Upper lobe of left lung (tissue), 6 donors: ENCODE results near the gene GET3. TPM values are rescaled to one million over a fixed set of nuclear protein-coding genes. Genes with fewer than 3 reads are reported as not detected.

ENCODE experiments used
- ATAC-seq, 2 donors: fragments of 200-7000 bp; cut with Tn5 transposase; one replicate each; pipeline ENCODE4 v1.9.1; 2022; ENCODE audit warnings: mild to moderate bottlenecking in 2 of 2, moderate library complexity in 2 of 2; ENCODE audit not compliant: low FRiP score in 2 of 2
- DNase-seq, 2 donors: peaks; one replicate each; pipeline ENCODE4 v3.0.0-alpha.2; 2019 to 2020
- H3K27ac ChIP-seq, 4 donors: fragments of 200-600 bp; sonication (generic); one replicate each; pipeline ENCODE4 v1.5.1; 2016 to 2019
- H3K27me3 ChIP-seq, 4 donors: fragments of 200-600 bp; sonication (generic); one replicate each; pipeline ENCODE4 v1.5.1; 2017 to 2019
- H3K36me3 ChIP-seq, 4 donors: fragments of 200-600 bp; sonication (generic); one replicate each; pipeline ENCODE4 v1.5.1; 2016 to 2019
- H3K4me1 ChIP-seq, 4 donors: fragments of 200-600 bp; sonication (generic); one replicate each; pipeline ENCODE4 v1.5.1; 2018 to 2019
- H3K4me3 ChIP-seq, 4 donors: fragments of 200-600 bp; sonication (generic); one replicate each; pipeline ENCODE4 v1.5.1; 2017 to 2019; ENCODE audit warnings: mild to moderate bottlenecking in 2 of 4, moderate library complexity in 1 of 4
- H3K9me3 ChIP-seq, 4 donors: fragments of 200-600 bp; sonication (generic); one replicate each; pipeline ENCODE4 v1.5.1; 2018 to 2019
- EP300 ChIP-seq, 4 donors: sonication (generic); formaldehyde crosslinking; IDR thresholded peaks; one replicate each; pipeline ENCODE4 v1.5.1; 2017; ENCODE audit warnings: antibody characterized with exemption in 4 of 4, control low read depth in 2 of 4
- POLR2A ChIP-seq, 4 donors: fragments of 450-650 bp; IDR thresholded peaks; one replicate each; pipeline ENCODE4 v1.5.1; 2016 to 2017; ENCODE audit warnings: antibody characterized with exemption in 4 of 4, mild to moderate bottlenecking in 2 of 4
- POLR2AphosphoS5 ChIP-seq, 2 donors: sonication (generic); formaldehyde crosslinking; IDR thresholded peaks; one replicate each; pipeline ENCODE4 v1.5.1; 2017; ENCODE audit warnings: antibody characterized with exemption in 2 of 2
- WGBS, 2 donors: methylation state at CpG; one replicate each; pipeline ENCODE4 v1.1.5; 2017 to 2018; 5-methylcytosine and 5-hydroxymethylcytosine counted together
- total RNA-seq, 6 donors: library from RNA; depleted of rRNA in 4 of 6; stranded (reverse); fragments of >200 nt in 4 of 6; gene quantifications; one replicate each; pipeline versions ENCODE4 v1.1.0 to v1.2.1, GENCODE V29; 2016 to 2021
- TF ChIP-seq, protein P1 (sequence below), 6 experiments: fragments of 450-650 bp in 4 of 6; fragments of 200-600 bp in 2 of 6; sonication (generic) in 2 of 6; IDR thresholded peaks; one replicate each; pipeline ENCODE4 v1.5.1; 2016 to 2019; ENCODE audit warnings: antibody characterized with exemption in 6 of 6
- donor health status: DM: no; HTN: no; CAD: no; lungs with moderate emphysema.
- donor health status: DM: no; HTN: yes; CAD: no; lungs with severe emphysema.

The GET3 gene
- total RNA-seq, 6 donors from 2014 or later: 14.7 to 71.7 (median 49.8) TPM

DNA sequence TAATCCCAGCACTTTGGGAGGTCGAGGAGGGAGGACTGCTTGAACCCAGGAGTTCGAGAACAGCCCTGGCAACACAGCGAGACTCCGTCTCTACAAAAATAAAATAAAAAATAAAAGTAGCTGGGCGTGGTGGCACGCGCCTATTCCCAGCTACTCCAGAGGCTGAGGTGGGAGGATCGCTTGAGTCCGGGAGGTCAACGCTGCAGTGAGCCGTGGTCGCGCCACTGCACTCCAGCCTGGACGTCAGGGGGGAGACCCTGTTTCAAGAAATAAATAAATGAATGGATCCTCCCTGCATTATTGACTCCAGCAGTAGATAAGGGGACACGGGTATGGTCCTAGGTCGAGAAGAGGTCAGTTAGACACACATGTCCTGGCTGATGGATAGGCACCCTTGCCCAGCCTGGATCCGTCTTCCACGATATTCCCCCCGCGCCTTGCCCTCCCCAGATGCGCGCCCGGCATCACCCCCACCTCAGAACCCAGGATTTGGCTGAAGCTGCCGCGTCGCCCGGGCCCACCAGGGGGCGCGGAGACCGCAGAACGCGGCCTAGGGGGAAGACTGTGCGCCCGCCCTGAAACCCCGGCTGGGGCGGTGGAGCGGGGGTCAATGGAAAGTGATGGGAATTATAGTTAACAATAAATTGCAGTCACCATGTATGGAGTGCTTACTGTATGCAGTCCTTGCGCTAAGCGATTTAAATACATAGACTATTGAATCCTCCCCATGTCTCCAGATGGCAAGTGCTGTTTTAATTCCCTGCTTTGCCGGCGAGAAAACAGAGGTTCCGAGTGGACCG, 40.1 kb downstream of the GET3 start:
- DNase-seq (peak; percentile 87 to 97), ATAC-seq (peak; percentile 77 to 81)
- Histone ChIP-seq H3K27me3 (no peaks in the 10 kb centered on the region), H3K4me1 (peaks cover 41 to 62% (median 44%) of the 10 kb centered on the region in 4 donors), H3K36me3 (peaks cover 0 to 2% (median 0%) of the 10 kb centered on the region in 4 donors), H3K4me3 (peak overlapping the region; percentile 54 to 66 (median 61)), H3K9me3 (no peaks in the 10 kb centered on the region), H3K27ac (peak overlapping the region; percentile 93 to 99 (median 97))
- TF ChIP-seq EP300 (IDR thresholded peaks at IDR 0.05): peak in 1 of 4 donors; percentile 18
- TF ChIP-seq POLR2AphosphoS5 (IDR thresholded peaks at IDR 0.05): peak; percentile 58 to 68
- no peak for TF ChIP-seq POLR2A (IDR thresholded peaks at IDR 0.05)
- TF ChIP-seq, protein P1, sequence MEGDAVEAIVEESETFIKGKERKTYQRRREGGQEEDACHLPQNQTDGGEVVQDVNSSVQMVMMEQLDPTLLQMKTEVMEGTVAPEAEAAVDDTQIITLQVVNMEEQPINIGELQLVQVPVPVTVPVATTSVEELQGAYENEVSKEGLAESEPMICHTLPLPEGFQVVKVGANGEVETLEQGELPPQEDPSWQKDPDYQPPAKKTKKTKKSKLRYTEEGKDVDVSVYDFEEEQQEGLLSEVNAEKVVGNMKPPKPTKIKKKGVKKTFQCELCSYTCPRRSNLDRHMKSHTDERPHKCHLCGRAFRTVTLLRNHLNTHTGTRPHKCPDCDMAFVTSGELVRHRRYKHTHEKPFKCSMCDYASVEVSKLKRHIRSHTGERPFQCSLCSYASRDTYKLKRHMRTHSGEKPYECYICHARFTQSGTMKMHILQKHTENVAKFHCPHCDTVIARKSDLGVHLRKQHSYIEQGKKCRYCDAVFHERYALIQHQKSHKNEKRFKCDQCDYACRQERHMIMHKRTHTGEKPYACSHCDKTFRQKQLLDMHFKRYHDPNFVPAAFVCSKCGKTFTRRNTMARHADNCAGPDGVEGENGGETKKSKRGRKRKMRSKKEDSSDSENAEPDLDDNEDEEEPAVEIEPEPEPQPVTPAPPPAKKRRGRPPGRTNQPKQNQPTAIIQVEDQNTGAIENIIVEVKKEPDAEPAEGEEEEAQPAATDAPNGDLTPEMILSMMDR (IDR thresholded peaks at IDR 0.05): peak; percentile 91 to 97 (median 96)
- WGBS, 2 donors: 10 to 12% methylated on average over 42 to 43 of the region's 43 CpGs

DNA sequence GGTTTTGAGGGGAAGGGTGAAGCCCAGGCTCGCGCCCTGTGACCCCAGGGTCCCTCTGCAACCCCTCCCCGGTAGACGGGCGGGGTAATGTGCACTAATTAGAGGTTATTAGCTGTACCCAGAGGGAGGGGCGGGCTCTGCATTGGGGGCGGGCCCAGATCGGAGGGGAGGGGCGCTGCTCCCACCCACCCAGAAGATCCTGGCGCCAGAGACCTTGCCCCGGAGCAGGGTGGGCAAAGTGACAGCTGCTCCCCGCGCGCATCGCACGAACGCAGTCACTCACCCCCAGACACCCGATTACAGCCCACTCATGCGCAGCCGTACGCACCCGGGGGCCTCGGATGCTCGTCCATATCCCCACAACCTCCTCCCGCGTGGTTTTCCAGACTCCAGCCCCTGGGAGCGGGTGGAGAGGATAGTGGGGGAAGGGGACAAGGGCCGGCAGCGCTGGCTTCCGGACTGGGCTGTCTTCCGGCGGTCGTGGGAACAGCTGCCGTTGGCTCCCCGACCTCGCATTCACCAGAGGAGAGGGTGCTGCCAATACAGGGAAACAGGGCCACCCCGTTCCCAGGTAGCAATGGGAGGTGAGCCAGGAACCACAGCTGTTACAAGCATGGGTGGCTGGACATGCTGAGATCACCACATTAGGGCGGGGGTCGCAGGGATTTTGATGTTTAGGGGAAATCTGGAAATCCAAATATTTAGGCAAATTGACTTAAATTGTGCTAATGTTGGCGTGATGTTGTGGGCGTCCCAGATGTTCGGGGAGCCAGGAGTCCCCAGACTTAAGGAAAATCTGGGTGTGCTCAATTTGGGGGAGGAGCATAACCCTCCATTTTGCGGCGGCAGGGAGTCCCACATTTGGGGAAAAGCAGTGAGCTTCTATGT, 41.0 kb downstream of the GET3 start:
- TF ChIP-seq POLR2AphosphoS5 (IDR thresholded peaks at IDR 0.05) (peak; percentile 61 to 86), EP300 (IDR thresholded peaks at IDR 0.05) (peak in 1 of 4 donors; percentile 33), POLR2A (IDR thresholded peaks at IDR 0.05) (peak in 1 of 4 donors; percentile 67)
- TF ChIP-seq, protein P1 (IDR thresholded peaks at IDR 0.05): peak in 1 of 6 experiments; percentile 18
- H3K9me3 ChIP-seq: no peaks in the 10 kb centered on the region
- H3K4me3 ChIP-seq: peak overlapping the region; percentile 54 to 66 (median 61)
- ATAC-seq (peak; percentile 44 to 64), DNase-seq (peak; percentile 86 to 89)
- peak overlapping the region; percentile 93 to 99 (median 97) for H3K27ac ChIP-seq
- peaks cover 46 to 70% (median 50%) of the 10 kb centered on the region in 4 donors for H3K4me1 ChIP-seq
- H3K27me3 ChIP-seq: no peaks in the 10 kb centered on the region
- no peaks in the 10 kb centered on the region for H3K36me3 ChIP-seq
- 2 to 5% methylated on average over 19 to 41 of the region's 44 CpGs for WGBS, 2 donors

DNA sequence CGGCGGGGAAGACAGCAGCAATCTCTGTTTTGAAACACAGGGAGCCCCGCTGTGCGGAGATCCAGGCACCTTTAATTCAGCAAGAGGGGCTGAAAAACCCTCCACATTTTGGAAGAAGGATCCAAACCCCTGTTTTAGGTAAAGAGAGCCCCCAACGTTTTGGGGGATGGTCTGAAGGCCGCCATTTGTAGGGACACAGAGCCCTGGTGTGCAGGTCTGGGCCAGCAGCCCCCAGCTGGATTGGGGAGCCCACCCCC, 41.5 kb downstream of the GET3 start:
- no peak for DNase-seq
- H3K27ac ChIP-seq: peak overlapping the region; percentile 93 to 99 (median 97)
- peaks cover 51 to 76% (median 56%) of the 10 kb centered on the region in 4 donors for H3K4me1 ChIP-seq
- 40 to 60% methylated on average over 2 to 6 of the region's 6 CpGs for WGBS, 2 donors
- no peak for TF ChIP-seq POLR2AphosphoS5 (IDR thresholded peaks at IDR 0.05)
- TF ChIP-seq, protein P1 (IDR thresholded peaks at IDR 0.05): no peak
- TF ChIP-seq EP300 (IDR thresholded peaks at IDR 0.05): no peak
- TF ChIP-seq POLR2A (IDR thresholded peaks at IDR 0.05): no peak
- no peaks in the 10 kb centered on the region for H3K27me3 ChIP-seq
- H3K9me3 ChIP-seq: no peaks in the 10 kb centered on the region
- peak overlapping the region in 3 of 4 donors; percentile 54 to 66 (median 62) for H3K4me3 ChIP-seq
- no peak for ATAC-seq
- H3K36me3 ChIP-seq: no peaks in the 10 kb centered on the region

DNA sequence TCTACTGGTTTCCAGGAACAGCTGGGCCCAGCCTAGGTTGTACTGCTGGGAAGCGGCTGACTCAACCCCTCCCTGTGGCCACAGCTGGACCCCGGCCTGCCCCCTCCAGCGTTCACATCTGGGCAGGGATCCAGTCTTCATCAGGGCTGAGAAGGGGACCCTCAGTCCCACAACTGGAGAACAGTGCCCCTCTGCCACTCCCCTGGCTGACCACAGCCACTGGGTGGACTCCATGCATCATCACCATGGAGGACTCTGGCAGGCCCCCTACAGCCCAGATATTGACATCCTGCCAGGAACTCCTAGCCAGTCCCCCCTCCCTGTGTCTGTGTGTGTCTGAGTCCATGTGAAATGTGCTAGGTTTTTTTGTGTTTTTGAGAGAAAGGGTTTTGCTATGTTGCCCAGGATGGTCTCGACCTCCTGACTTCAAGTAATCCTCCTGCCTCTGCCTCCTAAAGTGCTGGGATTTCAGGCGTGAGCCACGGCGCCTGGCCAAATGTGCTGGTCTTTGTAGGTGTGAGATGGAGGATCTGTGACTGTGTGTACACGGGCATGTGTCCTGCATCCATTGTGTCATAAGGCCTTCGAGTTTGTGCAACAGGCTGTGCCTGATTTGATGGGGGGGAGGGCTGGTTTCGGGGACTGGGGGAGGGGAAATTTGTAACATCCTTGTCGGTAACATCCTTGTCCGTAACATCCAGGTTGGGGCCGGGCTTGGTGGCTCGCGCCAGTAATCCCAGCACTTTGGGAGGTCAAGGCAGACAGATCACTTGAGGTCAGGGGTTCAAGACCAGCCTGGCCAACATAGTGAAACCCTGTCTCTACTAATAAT, 42.1 kb downstream of the GET3 start:
- no peaks in the 10 kb centered on the region for H3K27me3 ChIP-seq
- peak overlapping the region; percentile 93 to 99 (median 97) for H3K27ac ChIP-seq
- TF ChIP-seq EP300 (IDR thresholded peaks at IDR 0.05) (peak in 3 of 4 donors; percentile 46 to 84 (median 63)), POLR2AphosphoS5 (IDR thresholded peaks at IDR 0.05) (peak; percentile 49 to 89), POLR2A (IDR thresholded peaks at IDR 0.05) (no peak)
- TF ChIP-seq, protein P1 (IDR thresholded peaks at IDR 0.05): no peak
- 60 to 67% methylated on average over 13 to 15 of the region's 15 CpGs for WGBS, 2 donors
- DNase-seq: peak; percentile 62 to 80
- no peaks in the 10 kb centered on the region for H3K9me3 ChIP-seq
- peaks cover 57 to 79% (median 61%) of the 10 kb centered on the region in 4 donors for H3K4me1 ChIP-seq
- peak in 1 of 2 donors; percentile 26 for ATAC-seq
- peak overlapping the region in 2 of 4 donors; percentile 62 to 66 for H3K4me3 ChIP-seq
- H3K36me3 ChIP-seq: no peaks in the 10 kb centered on the region
